Spleen (tissue), 11 donors: ENCODE measurements around the gene ACTR5. TPM values are rescaled to one million over a fixed set of nuclear protein-coding genes. Genes with fewer than 3 reads are reported as not detected.

Experiments
- DNase-seq: peaks from one replicate; pipeline ENCODE4 v3.0.0-alpha.2; 2020
- H3K27ac ChIP-seq, 8 donors: fragments of 200-600 bp; sonication (generic) in 7 of 8; 1 replicate in 4 of 8; 2 replicates in 4 of 8; pipeline versions ENCODE4 v1.5.0 to v1.8.0; 2016 to 2021; ENCODE audit warnings: inconsistent platforms in 4 of 8, mild to moderate bottlenecking in 4 of 8, moderate library complexity in 1 of 8
- H3K27me3 ChIP-seq, 7 donors: fragments of 200-600 bp; sonication (generic) in 6 of 7; replicated peaks in 1 of 7; 1 replicate in 4 of 7; 2 replicates in 3 of 7; pipeline versions ENCODE4 v1.5.0 to v1.8.0; 2016 to 2021; ENCODE audit warnings: inconsistent platforms in 3 of 7, mild to moderate bottlenecking in 1 of 7
- H3K36me3 ChIP-seq, 6 donors: fragments of 200-600 bp; sonication (generic) in 5 of 6; 1 replicate in 4 of 6; 2 replicates in 2 of 6; pipeline versions ENCODE4 v1.5.0 to v1.8.0; 2016 to 2021; ENCODE audit warnings: inconsistent platforms in 2 of 6
- H3K4me1 ChIP-seq, 6 donors: fragments of 200-600 bp; sonication (generic) in 5 of 6; 1 replicate in 3 of 6; 2 replicates in 3 of 6; pipeline versions ENCODE4 v1.5.0 to v1.8.0; 2016 to 2021; ENCODE audit warnings: inconsistent platforms in 3 of 6
- H3K4me3 ChIP-seq, 8 donors: fragments of 200-600 bp; sonication (generic) in 7 of 8; 1 replicate in 4 of 8; 2 replicates in 4 of 8; pipeline versions ENCODE4 v1.5.0 to v1.8.0; 2016 to 2021; ENCODE audit warnings: inconsistent platforms in 4 of 8, mild to moderate bottlenecking in 4 of 8, moderate library complexity in 2 of 8
- H3K9me3 ChIP-seq, 8 donors: fragments of 200-600 bp; sonication (generic) in 7 of 8; 1 replicate in 4 of 8; 2 replicates in 4 of 8; pipeline versions ENCODE4 v1.5.0 to v1.8.0; 2016 to 2021; ENCODE audit warnings: inconsistent platforms in 4 of 8
- POLR2A ChIP-seq, 3 donors: fragments of 450-650 bp; IDR thresholded peaks; one replicate each; pipeline ENCODE4 v1.5.1; 2017; ENCODE audit warnings: antibody characterized with exemption in 3 of 3, mild to moderate bottlenecking in 1 of 3
- POLR2AphosphoS5 ChIP-seq, 3 donors: sonication (generic); formaldehyde crosslinking; IDR thresholded peaks; one replicate each; pipeline ENCODE4 v1.5.1; 2017; ENCODE audit warnings: antibody characterized with exemption in 3 of 3
- WGBS, 5 donors: extraction: QIAGEN DNeasy Blood & Tissue Kit in 3 of 5; methylation state at CpG; one replicate each; pipeline versions ENCODE4 v1.1.5 to v1.1.7; 2013 to 2018; 5-methylcytosine and 5-hydroxymethylcytosine counted together
- intact Hi-C: fragments of 100-400 bp; cut with DNase I; formaldehyde crosslinking; loops from one replicate; pipeline ENCODE4 v1.15.0; 2023; ENCODE audit warnings: low total_unique reads
- polyA plus RNA-seq, 3 donors: library from polyadenylated mRNA; stranded (reverse); fragments of 200-250 nt; gene quantifications; one replicate each; pipeline ENCODE4 v1.2.1, GENCODE V29; 2013
- total RNA-seq, 7 donors: library from RNA; depleted of rRNA in 3 of 7; stranded (reverse); fragments of >200 nt in 3 of 7; fragmentation: NEBNext Ultra II Directional in 4 of 7; extraction: Animal tissue kit (Norgen Biotek cat#: 25700) in 4 of 7; gene quantifications; one replicate each; pipeline versions ENCODE4 v1.1.0 to v1.2.1, GENCODE V29; 2016 to 2021
- TF ChIP-seq, protein P1 (sequence below), 11 experiments: fragments of 200-600 bp in 7 of 11; fragments of 450-650 bp in 4 of 11; sonication (generic) in 4 of 11; IDR thresholded peaks in 8 of 11; conservative IDR thresholded peaks in 3 of 11; 1 replicate in 7 of 11; 2 replicates in 4 of 11; pipeline versions ENCODE4 v1.4.0 to v1.8.0; 2016 to 2021; ENCODE audit warnings: antibody characterized with exemption in 11 of 11, inconsistent platforms in 4 of 11, mild to moderate bottlenecking in 1 of 11
- donor health status: healthy with polysubstance abuse.
- donor health status: DM: no; HTN: no; CAD: no; lungs with moderate emphysema.
- donor health status: DM: no; HTN: no; CAD: no.
- donor health status: Bipolar disorder and iron deficiency.
- donor health status: healthy.
- donor health status: DM: no; HTN: no; CAD: no.
- donor health status: DM: yes; HTN: yes; CAD: no.

Gene ACTR5
- total and polyA plus RNA-seq, 10 donors: 5.6 to 12.8 (median 9.5) TPM

DNA sequence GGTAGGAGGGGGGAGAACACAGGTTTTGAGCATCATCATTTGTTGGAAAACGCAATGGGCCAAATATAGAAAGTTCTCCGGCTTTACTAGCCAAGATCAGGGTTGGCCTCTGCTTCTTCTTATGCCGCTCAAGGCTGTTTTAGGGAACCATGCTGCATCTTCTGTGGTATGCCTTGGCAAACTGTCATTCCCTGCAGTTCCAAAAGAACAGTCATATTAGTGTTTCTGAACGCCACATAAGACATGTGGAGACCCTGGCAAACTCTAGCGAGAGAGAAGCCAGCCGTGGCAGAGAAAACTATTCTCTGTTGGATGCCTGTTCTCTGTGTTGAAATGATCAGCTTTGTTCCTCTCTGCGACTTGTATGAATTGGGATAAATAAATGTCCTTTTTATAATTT lies 10.8 kb downstream of the ACTR5 start:
- no peaks in the 10 kb centered on the region for H3K27me3 ChIP-seq
- peaks cover 0 to 100% (median 88%) of the 10 kb centered on the region in 6 donors for H3K36me3 ChIP-seq
- H3K9me3 ChIP-seq: no peaks in the 10 kb centered on the region
- 92 to 98% (median 97%) methylated on average over 7 of the region's 7 CpGs for WGBS, 5 donors
- no peak for DNase-seq
- peaks cover 0 to 7% (median 0%) of the 10 kb centered on the region in 6 donors for H3K4me1 ChIP-seq
- TF ChIP-seq POLR2A (IDR thresholded peaks at IDR 0.05) (no peak), POLR2AphosphoS5 (IDR thresholded peaks at IDR 0.05) (no peak)
- TF ChIP-seq, protein P1, sequence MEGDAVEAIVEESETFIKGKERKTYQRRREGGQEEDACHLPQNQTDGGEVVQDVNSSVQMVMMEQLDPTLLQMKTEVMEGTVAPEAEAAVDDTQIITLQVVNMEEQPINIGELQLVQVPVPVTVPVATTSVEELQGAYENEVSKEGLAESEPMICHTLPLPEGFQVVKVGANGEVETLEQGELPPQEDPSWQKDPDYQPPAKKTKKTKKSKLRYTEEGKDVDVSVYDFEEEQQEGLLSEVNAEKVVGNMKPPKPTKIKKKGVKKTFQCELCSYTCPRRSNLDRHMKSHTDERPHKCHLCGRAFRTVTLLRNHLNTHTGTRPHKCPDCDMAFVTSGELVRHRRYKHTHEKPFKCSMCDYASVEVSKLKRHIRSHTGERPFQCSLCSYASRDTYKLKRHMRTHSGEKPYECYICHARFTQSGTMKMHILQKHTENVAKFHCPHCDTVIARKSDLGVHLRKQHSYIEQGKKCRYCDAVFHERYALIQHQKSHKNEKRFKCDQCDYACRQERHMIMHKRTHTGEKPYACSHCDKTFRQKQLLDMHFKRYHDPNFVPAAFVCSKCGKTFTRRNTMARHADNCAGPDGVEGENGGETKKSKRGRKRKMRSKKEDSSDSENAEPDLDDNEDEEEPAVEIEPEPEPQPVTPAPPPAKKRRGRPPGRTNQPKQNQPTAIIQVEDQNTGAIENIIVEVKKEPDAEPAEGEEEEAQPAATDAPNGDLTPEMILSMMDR (IDR thresholded peaks at IDR 0.05 in 8 of 11, conservative IDR thresholded peaks at IDR 0.05 in 3 of 11): no peak
- H3K4me3 ChIP-seq: no peak overlapping the region
- intact Hi-C loops: loop anchor here (10.0 kb wide), 1 partner anchor 136 kb away; no protein-coding TSS in a partner anchor
- no peak overlapping the region for H3K27ac ChIP-seq

DNA sequence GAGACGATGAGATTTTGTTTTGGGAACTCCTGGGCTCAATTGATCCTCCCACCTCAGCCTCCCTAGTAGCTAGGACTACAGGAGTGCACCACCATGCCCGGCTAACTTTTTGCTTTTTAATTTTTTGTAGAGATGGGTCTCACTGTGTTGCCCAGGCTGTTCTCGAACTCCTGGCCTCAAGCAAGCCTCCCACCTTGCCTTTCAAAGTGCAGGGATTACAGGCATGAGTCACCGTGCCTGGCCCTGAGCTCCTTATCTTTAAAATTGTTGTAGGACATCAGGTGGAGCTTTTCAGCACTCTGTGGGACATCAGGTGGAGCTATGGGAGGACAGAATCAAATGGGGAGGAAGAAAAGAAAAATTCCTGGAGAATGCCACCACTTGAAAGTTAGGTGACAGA lies 12.7 kb downstream of the ACTR5 start:
- TF ChIP-seq POLR2AphosphoS5 (IDR thresholded peaks at IDR 0.05) (no peak), POLR2A (IDR thresholded peaks at IDR 0.05) (no peak)
- TF ChIP-seq, protein P1 (IDR thresholded peaks at IDR 0.05 in 8 of 11, conservative IDR thresholded peaks at IDR 0.05 in 3 of 11): no peak
- Histone ChIP-seq H3K27me3 (no peaks in the 10 kb centered on the region), H3K9me3 (no peaks in the 10 kb centered on the region), H3K36me3 (peaks cover 0 to 100% (median 92%) of the 10 kb centered on the region in 6 donors), H3K27ac (no peak overlapping the region), H3K4me1 (peaks cover 0 to 7% (median 0%) of the 10 kb centered on the region in 6 donors), H3K4me3 (no peak overlapping the region)
- intact Hi-C loops: no loop called here
- no peak for DNase-seq
- WGBS, 5 donors: 92 to 95% (median 94%) methylated on average over 4 of the region's 4 CpGs

DNA sequence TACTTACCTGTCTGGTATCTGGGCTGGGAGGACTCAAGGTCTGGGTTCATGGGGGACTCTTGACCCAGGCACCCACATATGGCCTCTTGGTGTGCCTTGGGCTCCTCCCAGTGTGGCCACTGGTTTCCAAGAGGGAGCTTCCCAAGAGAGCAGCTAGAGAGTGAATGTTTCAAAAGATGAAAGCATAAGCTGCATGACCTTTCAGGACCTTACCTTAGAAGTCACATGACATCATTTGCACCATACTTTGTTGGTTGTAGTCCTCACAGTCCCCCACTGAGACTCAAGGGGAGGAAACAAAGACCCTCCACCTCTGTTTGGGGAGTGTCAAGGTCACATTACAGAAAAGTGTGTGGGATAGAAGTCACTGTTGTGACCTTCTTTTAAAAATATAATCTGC lies 13.9 kb downstream of the ACTR5 start:
- Histone ChIP-seq H3K4me3 (no peak overlapping the region), H3K9me3 (no peaks in the 10 kb centered on the region), H3K4me1 (peaks cover 0 to 7% (median 0%) of the 10 kb centered on the region in 6 donors), H3K27me3 (no peaks in the 10 kb centered on the region), H3K27ac (no peak overlapping the region), H3K36me3 (peaks cover 0 to 100% (median 88%) of the 10 kb centered on the region in 6 donors)
- TF ChIP-seq POLR2AphosphoS5 (IDR thresholded peaks at IDR 0.05) (no peak), POLR2A (IDR thresholded peaks at IDR 0.05) (no peak)
- TF ChIP-seq, protein P1 (IDR thresholded peaks at IDR 0.05 in 8 of 11, conservative IDR thresholded peaks at IDR 0.05 in 3 of 11): no peak
- no peak for DNase-seq
- intact Hi-C loops: no loop called here

DNA sequence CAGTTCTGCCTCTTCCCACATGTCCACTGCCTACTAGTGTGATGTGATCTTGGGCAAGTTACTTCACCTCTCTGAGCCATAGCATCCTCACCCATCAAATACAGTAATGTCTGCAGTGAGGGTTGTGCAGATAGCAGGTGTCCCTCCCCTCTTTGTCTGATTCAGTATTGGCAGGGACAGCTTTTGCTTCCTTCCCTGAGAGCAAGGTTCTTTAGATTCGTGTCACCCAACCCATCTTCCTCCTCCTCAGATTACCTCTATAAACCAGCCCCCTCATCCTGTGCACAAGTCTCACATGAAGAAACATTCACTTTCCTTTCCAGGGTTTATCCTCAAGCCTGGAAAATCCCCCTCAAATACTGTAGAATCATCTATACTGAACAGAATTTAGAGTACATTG lies 15.4 kb downstream of the ACTR5 start:
- H3K4me1 ChIP-seq: peaks cover 0 to 7% (median 0%) of the 10 kb centered on the region in 6 donors
- peaks cover 0 to 100% (median 86%) of the 10 kb centered on the region in 6 donors for H3K36me3 ChIP-seq
- TF ChIP-seq, protein P1 (IDR thresholded peaks at IDR 0.05 in 8 of 11, conservative IDR thresholded peaks at IDR 0.05 in 3 of 11): no peak
- no peak for DNase-seq
- 48 to 81% (median 61%) methylated on average over 1 of the region's 1 CpG for WGBS, 5 donors
- no peaks in the 10 kb centered on the region for H3K9me3 ChIP-seq
- H3K27me3 ChIP-seq: no peaks in the 10 kb centered on the region
- intact Hi-C loops: no loop called here
- H3K4me3 ChIP-seq: no peak overlapping the region
- H3K27ac ChIP-seq: no peak overlapping the region
